Muscle layer of duodenum (tissue), 2 donors: ENCODE data around the gene SYCE1.
"Not testable (repeated sequence)": the region's sequence is repeated elsewhere in the genome, so short reads cannot be mapped to it uniquely, and the experiment has no call there.

Experiments used
- H3K27ac ChIP-seq: one replicate; pipeline ENCODE4 v1.7.0; 2013; ENCODE audit warnings: mild to moderate bottlenecking, low read length
- H3K27me3 ChIP-seq: one replicate; pipeline ENCODE4 v1.7.0; 2013; ENCODE audit warnings: low read depth, mild to moderate bottlenecking, control low read depth, low read length
- H3K36me3 ChIP-seq, 2 donors: one replicate each; pipeline ENCODE4 v1.7.0; 2013; ENCODE audit warnings: low read length in 2 of 2, control low read depth in 1 of 2, mild to moderate bottlenecking in 1 of 2; ENCODE audit not compliant: insufficient read depth in 2 of 2, control insufficient read depth in 1 of 2
- H3K4me1 ChIP-seq, 2 donors: one replicate each; pipeline ENCODE4 v1.7.0; 2013; ENCODE audit warnings: low read length in 2 of 2, mild to moderate bottlenecking in 2 of 2, control low read depth in 1 of 2, moderate library complexity in 1 of 2; ENCODE audit not compliant: insufficient read depth in 2 of 2, control insufficient read depth in 1 of 2
- H3K4me3 ChIP-seq, 2 donors: one replicate each; pipeline ENCODE4 v1.7.0; 2013; ENCODE audit warnings: low read length in 2 of 2, low read depth in 1 of 2, mild to moderate bottlenecking in 1 of 2
- H3K9me3 ChIP-seq, 2 donors: one replicate each; pipeline ENCODE4 v1.7.0; 2013; ENCODE audit warnings: low read length in 2 of 2, control low read depth in 1 of 2, mild to moderate bottlenecking in 1 of 2; ENCODE audit not compliant: control insufficient read depth in 1 of 2
- donor health status: healthy.

Gene SYCE1

DNA sequence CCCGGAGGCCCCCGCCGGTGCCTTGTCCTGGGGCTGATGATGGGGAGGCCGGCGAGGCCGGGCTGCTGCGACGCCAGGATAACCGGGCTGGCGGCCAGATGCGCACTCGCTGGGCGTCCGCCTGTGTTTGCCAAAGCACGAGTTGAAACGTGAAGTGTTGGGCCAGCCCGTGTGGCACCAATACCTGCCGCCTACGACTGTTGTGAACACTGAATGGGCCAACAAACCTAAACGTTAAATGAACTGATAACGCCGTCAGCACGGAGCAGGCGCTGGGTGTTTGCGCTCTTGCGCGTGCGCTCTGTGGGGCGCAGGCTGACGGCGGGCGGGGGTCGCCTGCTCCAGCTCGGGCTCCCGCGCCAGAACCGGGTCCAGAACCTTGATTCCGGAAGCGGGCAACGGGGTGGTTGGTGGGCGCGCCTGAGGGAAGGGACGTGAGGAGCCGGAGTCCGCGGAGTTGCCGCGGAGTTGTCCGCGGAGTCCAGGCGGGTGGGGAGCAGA lies 37.6 kb downstream of the SYCE1 start:
- Histone ChIP-seq H3K36me3 (no peaks in the 10 kb centered on the region), H3K27ac (no peak overlapping the region), H3K9me3 (peaks cover 5 to 9% of the 10 kb centered on the region in 2 donors), H3K27me3 (peaks cover 35% of the 10 kb centered on the region), H3K4me3 (peak overlapping the region in 1 of 2 donors; percentile 63), H3K4me1 (peaks cover 0 to 26% of the 10 kb centered on the region in 2 donors)

DNA sequence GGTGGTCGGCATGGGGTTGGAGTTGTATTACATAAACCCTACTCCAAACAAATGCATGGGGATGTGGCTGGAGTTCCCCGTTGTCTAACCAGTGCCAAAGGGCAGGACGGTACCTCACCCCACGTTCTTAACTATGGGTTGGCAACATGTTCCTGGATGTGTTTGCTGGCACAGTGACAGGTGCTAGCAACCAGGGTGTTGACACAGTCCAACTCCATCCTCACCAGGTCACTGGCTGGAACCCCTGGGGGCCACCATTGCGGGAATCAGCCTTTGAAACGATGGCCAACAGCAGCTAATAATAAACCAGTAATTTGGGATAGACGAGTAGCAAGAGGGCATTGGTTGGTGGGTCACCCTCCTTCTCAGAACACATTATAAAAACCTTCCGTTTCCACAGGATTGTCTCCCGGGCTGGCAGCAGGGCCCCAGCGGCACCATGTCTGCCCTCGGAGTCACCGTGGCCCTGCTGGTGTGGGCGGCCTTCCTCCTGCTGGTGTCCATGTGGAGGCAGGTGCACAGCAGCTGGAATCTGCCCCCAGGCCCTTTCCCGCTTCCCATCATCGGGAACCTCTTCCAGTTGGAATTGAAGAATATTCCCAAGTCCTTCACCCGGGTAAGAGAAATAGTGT lies 38.3 kb downstream of the SYCE1 start, which contains the start of gene CYP2E1:
Gene CYP2E1 (plus strand): TSS at position 407 of the 632 bp plus-strand sequence. CDS start 33 bp downstream, at position 440.
- Histone ChIP-seq H3K36me3 (no peaks in the 10 kb centered on the region), H3K27ac (no peak within 1 kb of the TSS), H3K4me3 (peak within 1 kb of the TSS in 1 of 2 donors; percentile 63), H3K9me3 (peaks cover 5 to 9% of the 10 kb centered on the region in 2 donors), H3K27me3 (peaks cover 35% of the 10 kb centered on the region), H3K4me1 (peaks cover 0 to 26% of the 10 kb centered on the region in 2 donors)

DNA sequence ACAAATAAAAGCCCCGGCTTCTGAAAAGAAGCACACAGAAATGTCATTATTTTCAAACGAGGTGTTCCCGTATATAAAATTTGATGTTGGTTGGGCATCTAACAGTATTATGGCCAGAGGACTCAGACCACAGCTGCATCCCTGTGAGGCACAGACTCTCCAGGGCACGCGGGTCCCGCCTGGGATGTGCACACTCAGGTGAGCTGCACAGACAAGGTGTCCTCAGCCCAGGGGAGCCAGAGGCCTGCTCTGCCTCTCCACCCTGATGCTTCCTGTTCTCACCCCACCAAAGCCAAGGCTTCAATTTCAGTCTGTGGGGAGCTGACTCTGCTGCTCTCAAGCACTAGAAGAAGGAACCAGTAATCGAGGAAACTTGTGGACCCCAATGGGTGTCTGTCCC lies 39.9 kb downstream of the SYCE1 start:
- Histone ChIP-seq H3K36me3 (no peaks in the 10 kb centered on the region), H3K27me3 (peaks cover 34% of the 10 kb centered on the region), H3K27ac (no peak overlapping the region), H3K4me3 (no peak overlapping the region), H3K9me3 (peaks cover 5 to 9% of the 10 kb centered on the region in 2 donors), H3K4me1 (peaks cover 0 to 26% of the 10 kb centered on the region in 2 donors)

DNA sequence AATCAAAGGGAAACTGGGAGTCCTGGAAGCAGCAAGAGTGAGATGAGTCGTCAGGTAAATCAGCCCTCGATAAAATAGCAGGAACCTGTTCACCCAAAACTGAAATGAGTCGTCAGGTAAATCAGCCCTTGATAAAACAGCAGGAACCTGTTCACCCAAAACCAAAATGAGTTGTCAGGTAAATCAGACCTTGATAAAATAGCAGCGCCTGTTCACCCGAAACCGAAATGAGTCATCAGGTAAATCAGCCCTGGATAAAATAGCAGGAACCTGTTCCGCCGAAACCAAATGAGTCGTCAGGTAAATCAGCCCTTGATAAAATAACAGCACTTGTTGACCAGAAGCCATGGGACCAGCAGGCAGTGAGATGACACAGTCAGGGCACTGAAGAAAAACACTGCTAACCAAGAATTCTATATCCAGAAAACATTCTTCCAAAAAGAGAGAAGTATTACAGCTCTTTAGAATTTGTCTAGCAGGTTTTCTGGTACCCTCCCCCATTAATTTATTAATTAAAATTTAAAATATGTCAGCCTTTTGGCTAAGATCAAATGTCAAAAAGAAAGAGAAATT lies 41.7 kb downstream of the SYCE1 start:
- H3K27ac ChIP-seq = no peak overlapping the region
- no peak overlapping the region for H3K4me3 ChIP-seq
- H3K9me3 ChIP-seq = peaks cover 5 to 9% of the 10 kb centered on the region in 2 donors
- peaks cover 0 to 19% of the 10 kb centered on the region in 2 donors for H3K4me1 ChIP-seq
- no peaks in the 10 kb centered on the region for H3K36me3 ChIP-seq
- peaks cover 16% of the 10 kb centered on the region for H3K27me3 ChIP-seq

DNA sequence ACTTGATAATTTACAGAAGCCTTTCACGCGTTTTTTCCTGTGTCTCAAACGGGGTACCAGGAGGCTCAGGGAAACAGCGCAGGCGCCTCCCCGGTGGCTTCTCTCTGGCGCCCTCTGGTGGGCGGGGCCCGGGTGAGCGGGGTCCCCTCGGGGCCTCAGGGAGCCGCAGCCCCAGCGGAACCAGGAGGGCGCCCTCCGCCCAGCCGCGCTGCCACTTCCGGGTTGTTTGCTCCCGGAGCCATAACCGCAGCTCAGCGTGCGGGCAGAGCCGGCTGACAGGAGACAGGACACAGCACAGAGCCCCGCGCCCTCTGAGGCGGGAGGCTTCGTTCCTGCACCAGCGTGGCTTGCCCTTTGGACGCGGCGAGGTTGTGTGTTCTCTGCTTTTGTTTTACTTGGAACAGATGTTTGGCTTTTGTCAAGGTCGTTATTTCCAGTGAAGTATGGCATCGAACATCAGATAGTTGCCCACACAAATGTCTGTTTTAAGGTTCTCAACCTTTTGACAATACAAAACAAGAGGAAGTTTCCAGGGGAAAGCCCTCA lies 45.1 kb downstream of the SYCE1 start:
- H3K9me3 ChIP-seq = peaks cover 5 to 9% of the 10 kb centered on the region in 2 donors
- peak overlapping the region; percentile 52 to 61 for H3K4me3 ChIP-seq
- no peaks in the 10 kb centered on the region for H3K27me3 ChIP-seq
- no peaks in the 10 kb centered on the region for H3K36me3 ChIP-seq
- peaks cover 0 to 5% of the 10 kb centered on the region in 2 donors for H3K4me1 ChIP-seq
- H3K27ac ChIP-seq = no peak overlapping the region

DNA sequence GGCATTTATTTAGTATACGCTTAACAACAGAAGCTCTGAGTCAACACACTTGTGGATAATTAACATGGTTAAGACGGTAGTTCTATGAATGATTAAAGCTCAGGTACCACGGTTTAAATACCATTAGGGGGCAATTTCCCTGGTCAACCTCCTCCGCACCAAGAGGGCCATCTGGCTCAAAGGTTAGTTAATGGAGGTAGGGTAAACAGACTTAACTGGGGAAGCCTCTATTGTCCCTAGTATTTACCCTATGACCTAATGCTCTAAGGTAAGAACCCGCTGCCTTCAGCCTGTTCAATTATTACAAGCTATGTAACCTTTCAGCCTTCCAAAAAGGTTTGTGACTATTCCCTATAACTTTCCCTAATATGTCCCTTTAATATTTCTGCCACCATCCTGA lies 46.9 kb downstream of the SYCE1 start:
- not testable (repeated sequence) for H3K4me3 ChIP-seq, H3K4me1 ChIP-seq, H3K27me3 ChIP-seq, H3K27ac ChIP-seq, H3K36me3 ChIP-seq, H3K9me3 ChIP-seq

DNA sequence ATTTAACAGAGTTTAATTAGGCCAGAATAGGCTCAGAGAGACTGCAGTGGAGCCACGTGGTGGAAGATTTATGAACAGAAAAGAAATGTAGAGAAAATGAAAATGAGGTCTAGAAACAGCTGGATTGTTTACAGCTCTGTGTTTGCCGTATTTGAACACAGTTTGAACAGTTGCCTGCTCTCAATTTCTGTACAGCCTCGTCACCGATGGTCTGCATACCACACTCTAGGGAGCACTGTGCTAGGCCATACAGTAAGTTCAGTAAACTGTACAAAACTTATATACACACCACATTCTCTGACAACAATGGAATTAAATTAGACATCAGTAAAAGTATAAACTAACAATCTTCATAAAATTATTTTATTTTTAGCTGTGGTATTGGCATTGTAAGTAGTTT lies 49.3 kb downstream of the SYCE1 start:
- no peaks in the 10 kb centered on the region for H3K36me3 ChIP-seq
- H3K4me1 ChIP-seq = peaks cover 0 to 5% of the 10 kb centered on the region in 2 donors
- H3K27ac ChIP-seq = no peak overlapping the region
- H3K4me3 ChIP-seq = no peak overlapping the region
- no peaks in the 10 kb centered on the region for H3K27me3 ChIP-seq
- no peaks in the 10 kb centered on the region for H3K9me3 ChIP-seq

DNA sequence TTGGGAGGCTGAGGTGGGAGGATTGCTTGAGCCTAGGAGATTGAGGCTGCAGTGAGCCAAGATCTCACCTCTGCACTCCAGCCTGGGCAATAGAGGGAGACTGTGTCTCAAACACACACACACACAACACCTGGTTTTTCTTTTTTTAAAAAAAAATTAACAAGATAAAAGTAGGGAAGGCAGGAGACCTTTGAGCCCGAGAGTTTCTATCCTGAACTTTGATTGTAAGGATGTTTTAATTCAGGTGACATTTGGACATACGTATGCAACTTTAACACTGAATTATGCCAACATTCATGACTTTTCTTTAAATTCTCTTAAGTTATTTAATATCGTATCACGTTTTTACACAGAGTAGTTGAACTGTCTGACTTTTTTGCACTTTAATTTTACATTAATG lies 49.9 kb downstream of the SYCE1 start:
- Histone ChIP-seq H3K9me3 (no peaks in the 10 kb centered on the region), H3K4me1 (peaks cover 0 to 5% of the 10 kb centered on the region in 2 donors), H3K36me3 (no peaks in the 10 kb centered on the region), H3K27me3 (no peaks in the 10 kb centered on the region), H3K4me3 (no peak overlapping the region), H3K27ac (no peak overlapping the region)

DNA sequence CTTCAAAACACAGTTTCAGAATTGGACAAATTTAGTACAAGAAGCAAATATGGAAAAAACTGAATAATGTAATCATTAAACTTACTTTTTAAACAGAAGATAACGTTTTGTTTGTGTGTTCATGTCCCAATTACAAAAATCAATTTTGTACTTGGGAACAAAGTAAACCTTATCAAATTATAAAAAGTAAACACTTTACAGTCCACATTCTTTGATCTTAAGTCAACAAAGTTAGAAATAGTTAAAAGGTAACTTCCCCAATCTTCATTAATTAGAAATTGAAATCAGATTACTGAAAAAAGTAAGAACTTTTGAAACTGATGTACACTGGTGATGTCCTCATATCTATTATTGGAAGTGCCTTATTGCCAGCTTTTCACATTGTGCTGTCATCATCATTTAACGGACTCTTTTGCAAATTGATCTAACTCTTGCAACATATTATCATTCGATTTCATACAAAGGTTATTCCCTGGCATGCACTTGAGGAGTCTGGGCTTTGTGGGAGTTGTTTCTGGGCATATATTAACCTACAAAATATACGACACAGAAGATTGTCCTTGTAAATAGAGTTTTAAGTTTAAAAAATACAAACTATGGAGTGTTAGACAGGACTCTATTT lies 53.4 kb downstream of the SYCE1 start:
- Histone ChIP-seq H3K36me3 (no peaks in the 10 kb centered on the region), H3K4me1 (no peaks in the 10 kb centered on the region), H3K9me3 (peaks cover 0 to 18% of the 10 kb centered on the region in 2 donors), H3K27me3 (no peaks in the 10 kb centered on the region), H3K4me3 (no peak overlapping the region), H3K27ac (no peak overlapping the region)

DNA sequence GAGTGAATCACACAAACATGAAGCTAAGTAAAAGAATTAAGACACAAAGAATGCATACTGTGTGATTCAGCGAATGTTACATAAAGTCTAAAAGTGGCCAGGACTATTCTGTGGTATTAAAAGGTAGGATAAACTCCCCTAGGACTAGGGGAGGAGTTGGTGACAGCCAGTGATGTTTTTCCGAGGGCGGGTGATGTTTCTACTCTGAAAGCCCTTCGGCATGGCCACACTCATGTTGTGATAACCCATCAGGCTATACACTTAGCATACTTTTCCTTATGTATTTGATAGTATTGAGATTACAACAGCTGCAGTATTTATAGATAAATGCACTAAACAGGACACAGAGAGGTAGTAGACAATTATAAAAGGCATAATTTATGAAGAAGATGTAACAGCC lies 54.0 kb downstream of the SYCE1 start:
- H3K4me3 ChIP-seq = no peak overlapping the region
- H3K27me3 ChIP-seq = no peaks in the 10 kb centered on the region
- no peaks in the 10 kb centered on the region for H3K4me1 ChIP-seq
- H3K36me3 ChIP-seq = no peaks in the 10 kb centered on the region
- peaks cover 0 to 18% of the 10 kb centered on the region in 2 donors for H3K9me3 ChIP-seq
- H3K27ac ChIP-seq = no peak overlapping the region

DNA sequence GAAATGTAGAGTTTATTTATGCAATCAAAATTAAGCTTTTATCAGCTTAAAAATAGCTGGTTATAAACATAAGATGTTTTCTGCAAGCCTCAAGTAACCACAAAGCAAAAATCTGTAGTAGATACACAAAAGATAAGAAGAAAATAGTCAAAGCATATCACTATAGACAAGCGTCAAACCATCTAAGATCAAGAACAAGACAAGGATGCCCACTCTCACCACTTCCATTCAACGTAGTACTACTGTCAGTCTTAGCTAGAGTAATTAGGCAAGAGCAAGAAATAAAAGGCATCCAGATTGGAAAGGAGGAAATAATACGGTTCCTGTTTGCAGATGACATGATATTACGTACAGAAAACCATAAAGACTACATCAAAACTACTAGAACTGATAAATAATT lies 55.7 kb downstream of the SYCE1 start:
- Histone ChIP-seq H3K9me3 (peaks cover 0 to 18% of the 10 kb centered on the region in 2 donors), H3K27ac (no peak overlapping the region), H3K27me3 (no peaks in the 10 kb centered on the region), H3K4me1 (no peaks in the 10 kb centered on the region), H3K4me3 (no peak overlapping the region), H3K36me3 (no peaks in the 10 kb centered on the region)
